ENCODE results near the gene AMN.
"Not testable (repeated sequence)": the region's sequence is repeated elsewhere in the genome, so short reads cannot be mapped to it uniquely, and the experiment has no call there.

Gene AMN

GRCh38 chr14:102922490-102923200, at the start of gene AMN:
TSS of gene AMN (plus strand) at chr14:102922663. CDS start at chr14:102922689, 26 bp downstream.
- DNase-seq (ENCODE audit: low spot score): no peak
- Histone ChIP-seq H3K4me3 (peak within 1 kb of the TSS; percentile 50), H3K27ac (no peak within 1 kb of the TSS)
- TF ChIP-seq CTCF (IDR thresholded peaks at IDR 0.05): no peak

- Histone ChIP-seq H3K27ac (no peak overlapping the region), H3K4me3 (no peak overlapping the region)
- no peak for TF ChIP-seq CTCF (IDR thresholded peaks at IDR 0.05)
- DNase-seq (ENCODE audit: low spot score): no peak
Observed at GRCh38 chr14:102873131-102873530, 49.3 kb upstream of the AMN start.

GRCh38 chr14:102873546-102874061, 48.9 kb upstream of the AMN start:
- DNase-seq (ENCODE audit: low spot score): no peak
- H3K27ac ChIP-seq: no peak overlapping the region
- TF ChIP-seq CTCF (IDR thresholded peaks at IDR 0.05): no peak
- no peak overlapping the region for H3K4me3 ChIP-seq

DNA sequence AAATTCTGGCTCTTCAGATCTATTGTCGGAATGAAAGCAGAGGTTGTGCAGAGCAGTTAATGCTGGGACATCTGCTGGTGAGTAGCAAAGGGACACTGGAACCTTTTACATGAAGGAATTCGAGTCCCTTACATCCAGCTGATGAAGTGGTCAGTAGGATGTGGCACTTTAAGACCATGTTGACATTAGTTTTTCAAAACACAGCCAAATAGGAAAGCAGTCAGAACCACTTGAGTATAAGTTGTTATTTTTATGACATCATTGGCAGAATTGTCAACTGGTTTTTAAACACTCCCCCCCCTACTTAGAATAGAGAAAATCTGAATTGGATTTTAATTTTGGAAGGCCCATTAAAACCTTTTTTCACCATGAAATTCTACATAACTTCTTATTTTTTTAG, 46.8 kb upstream of the AMN start:
- no peak for DNase-seq (ENCODE audit: low spot score)
- no peak for TF ChIP-seq CTCF (IDR thresholded peaks at IDR 0.05)
- Histone ChIP-seq H3K27ac (no peak overlapping the region), H3K4me3 (no peak overlapping the region)

DNA sequence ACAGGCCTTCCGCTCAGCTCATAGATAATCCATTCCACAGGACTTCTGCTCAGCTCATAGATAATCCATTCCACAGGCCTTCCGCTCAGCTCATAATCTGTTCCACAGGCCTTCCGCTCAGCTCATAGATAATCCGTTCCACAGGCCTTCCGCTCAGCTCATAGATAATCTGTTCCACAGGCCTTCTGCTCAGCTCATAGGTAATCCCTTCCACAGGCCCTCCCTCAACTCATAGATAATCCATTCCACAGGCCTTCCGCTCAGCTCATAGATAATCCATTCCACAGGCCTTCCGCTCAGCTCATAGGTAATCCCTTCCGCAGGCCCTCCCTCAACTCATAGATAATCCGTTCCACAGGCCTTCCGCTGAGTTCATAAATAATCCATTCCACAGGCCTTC, 45.0 kb upstream of the AMN start:
- DNase-seq (ENCODE audit: low spot score); H3K27ac ChIP-seq; H3K4me3 ChIP-seq: not testable (repeated sequence)

GRCh38 chr14:102878174-102878969, 44.1 kb upstream of the AMN start:
- TF ChIP-seq CTCF (IDR thresholded peaks at IDR 0.05): no peak
- no peak overlapping the region for H3K27ac ChIP-seq
- DNase-seq (ENCODE audit: low spot score): no peak
- H3K4me3 ChIP-seq: no peak overlapping the region

- no peak for DNase-seq (ENCODE audit: low spot score)
- Histone ChIP-seq H3K4me3 (no peak overlapping the region), H3K27ac (no peak overlapping the region)
- TF ChIP-seq CTCF (IDR thresholded peaks at IDR 0.05): no peak
Observed at GRCh38 chr14:102878970-102879460, 43.4 kb upstream of the AMN start.
